A673 (cell line): Measurements from ENCODE around the gene SEMA6B. TPM values are rescaled to one million over a fixed set of nuclear protein-coding genes. Genes with fewer than 3 reads are reported as not detected.

Experiments used
- Bru-seq: library from RNA; stranded (reverse); fragments of 400-500 nt; gene quantifications from one replicate; lab custom pipeline; 2021; lab: Mats Ljungman, UMichigan
- BruChase-seq, 2 experiments: library from RNA; stranded (reverse); fragments of 400-500 nt; gene quantifications; one replicate each; lab custom pipeline; 2021; lab: Mats Ljungman, UMichigan
- BruUV-seq: library from RNA; stranded (reverse); fragments of 400-500 nt; replicated peaks from 2 replicates; lab custom pipeline; 2021; lab: Mats Ljungman, UMichigan
- CTCF ChIA-PET: fragments of 300-600 bp; sonication (Branson Sonifier 250); formaldehyde crosslinking; loops from one replicate; lab custom pipeline; 2022; ENCODE audit warnings: antibody characterized with exemption; lab: Charles Lee
- POLR2A ChIA-PET: fragments of 300-600 bp; sonication (Branson Sonifier 250); formaldehyde crosslinking; loops from one replicate; lab custom pipeline; 2022; ENCODE audit warnings: antibody characterized with exemption; ENCODE audit not compliant: low non-redundant PET; lab: Charles Lee
- DNase-seq: peaks from one replicate; pipeline ENCODE4 v3.0.0-alpha.2; 2015; ENCODE audit warnings: low spot score
- H3K27ac ChIP-seq: fragments of 200-600 bp; sonication (generic); 2 replicates; pipeline ENCODE4 v1.5.1; 2016; ENCODE audit warnings: mixed run types, low read depth, mild to moderate bottlenecking, mixed read lengths, antibody characterized with exemption, low read length; ENCODE audit not compliant: poor library complexity, severe bottlenecking
- H3K27me3 ChIP-seq: fragments of 200-600 bp; sonication (generic); replicated peaks from 2 replicates; pipeline ENCODE4 v1.6.1; 2017; ENCODE audit warnings: mixed run types, low read depth, mild to moderate bottlenecking, mixed read lengths, antibody characterized with exemption, low read length; ENCODE audit not compliant: insufficient read depth, poor library complexity
- H3K36me3 ChIP-seq: fragments of 200-600 bp; sonication (generic); 2 replicates; pipeline ENCODE4 v1.6.1; 2016; ENCODE audit warnings: mixed run types, mild to moderate bottlenecking, mixed read lengths, antibody characterized with exemption, low read length; ENCODE audit not compliant: insufficient read depth, poor library complexity, severe bottlenecking
- H3K4me1 ChIP-seq: fragments of 200-600 bp; sonication (generic); 2 replicates; pipeline ENCODE4 v1.6.1; 2017; ENCODE audit warnings: mixed run types, mild to moderate bottlenecking, mixed read lengths, antibody characterized with exemption, low read length; ENCODE audit not compliant: insufficient read depth, poor library complexity, severe bottlenecking
- H3K4me3 ChIP-seq: fragments of 200-600 bp; sonication (generic); 2 replicates; pipeline ENCODE4 v1.5.1; 2016; ENCODE audit warnings: low read depth, mixed run types, mild to moderate bottlenecking, mixed read lengths, low read length; ENCODE audit not compliant: poor library complexity, severe bottlenecking
- H3K9me3 ChIP-seq: fragments of 200-600 bp; sonication (generic); 2 replicates; pipeline ENCODE4 v1.6.1; 2016; ENCODE audit warnings: mixed run types, low read depth, mild to moderate bottlenecking, mixed read lengths, antibody characterized with exemption, low read length; ENCODE audit not compliant: poor library complexity, severe bottlenecking
- EZH2 ChIP-seq: fragments of 200-600 bp; sonication (generic); IDR thresholded peaks from 2 replicates; pipeline ENCODE4 v1.6.1; 2017; ENCODE audit warnings: borderline replicate concordance, low read depth, mild to moderate bottlenecking, mixed read lengths, antibody characterized with exemption, low read length; ENCODE audit not compliant: poor library complexity, severe bottlenecking
- intact Hi-C: fragments of 100-400 bp; cut with micrococcal nuclease; formaldehyde crosslinking; loops from one replicate; pipeline ENCODE4 v1.10.0; 2022; ENCODE audit not compliant: unreplicated experiment
- long read RNA-seq: library from polyadenylated mRNA; stranded (forward); transcript quantifications from one replicate; pipeline ENCODE4 v2.0.0, GENCODE V29; 2022
- total RNA-seq: library from RNA; stranded (reverse); gene quantifications from 2 replicates; pipeline ENCODE4 v1.2.3, GENCODE V29; 2021
- TF ChIP-seq, protein P1 (sequence below): fragments of 300-800, 200-600 bp; sonication (generic); conservative IDR thresholded peaks from 2 replicates; pipeline ENCODE4 v1.5.1; 2017; ENCODE audit warnings: low read depth, mild to moderate bottlenecking, antibody characterized with exemption, low read length, moderate library complexity, mixed read lengths

SEMA6B gene, protein sequence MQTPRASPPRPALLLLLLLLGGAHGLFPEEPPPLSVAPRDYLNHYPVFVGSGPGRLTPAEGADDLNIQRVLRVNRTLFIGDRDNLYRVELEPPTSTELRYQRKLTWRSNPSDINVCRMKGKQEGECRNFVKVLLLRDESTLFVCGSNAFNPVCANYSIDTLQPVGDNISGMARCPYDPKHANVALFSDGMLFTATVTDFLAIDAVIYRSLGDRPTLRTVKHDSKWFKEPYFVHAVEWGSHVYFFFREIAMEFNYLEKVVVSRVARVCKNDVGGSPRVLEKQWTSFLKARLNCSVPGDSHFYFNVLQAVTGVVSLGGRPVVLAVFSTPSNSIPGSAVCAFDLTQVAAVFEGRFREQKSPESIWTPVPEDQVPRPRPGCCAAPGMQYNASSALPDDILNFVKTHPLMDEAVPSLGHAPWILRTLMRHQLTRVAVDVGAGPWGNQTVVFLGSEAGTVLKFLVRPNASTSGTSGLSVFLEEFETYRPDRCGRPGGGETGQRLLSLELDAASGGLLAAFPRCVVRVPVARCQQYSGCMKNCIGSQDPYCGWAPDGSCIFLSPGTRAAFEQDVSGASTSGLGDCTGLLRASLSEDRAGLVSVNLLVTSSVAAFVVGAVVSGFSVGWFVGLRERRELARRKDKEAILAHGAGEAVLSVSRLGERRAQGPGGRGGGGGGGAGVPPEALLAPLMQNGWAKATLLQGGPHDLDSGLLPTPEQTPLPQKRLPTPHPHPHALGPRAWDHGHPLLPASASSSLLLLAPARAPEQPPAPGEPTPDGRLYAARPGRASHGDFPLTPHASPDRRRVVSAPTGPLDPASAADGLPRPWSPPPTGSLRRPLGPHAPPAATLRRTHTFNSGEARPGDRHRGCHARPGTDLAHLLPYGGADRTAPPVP
- 9.2 and 12.2 TPM in 2 replicates for total RNA-seq
- percentile 30 among the genes with signal in this experiment for Bru-seq, nascent RNA
- BruChase-seq, experiment 1, labeled RNA remaining after a 2-hour chase, result percentile 39 among the genes with signal in this experiment
- BruChase-seq, experiment 2, labeled RNA remaining after a 6-hour chase, result percentile 53 among the genes with signal in this experiment
- long read RNA-seq, partial matches to known transcripts, result 0 of 1 reads
- long read RNA-seq, other reads (novel, unspliced or antisense), result 1 of 1 reads

DNA sequence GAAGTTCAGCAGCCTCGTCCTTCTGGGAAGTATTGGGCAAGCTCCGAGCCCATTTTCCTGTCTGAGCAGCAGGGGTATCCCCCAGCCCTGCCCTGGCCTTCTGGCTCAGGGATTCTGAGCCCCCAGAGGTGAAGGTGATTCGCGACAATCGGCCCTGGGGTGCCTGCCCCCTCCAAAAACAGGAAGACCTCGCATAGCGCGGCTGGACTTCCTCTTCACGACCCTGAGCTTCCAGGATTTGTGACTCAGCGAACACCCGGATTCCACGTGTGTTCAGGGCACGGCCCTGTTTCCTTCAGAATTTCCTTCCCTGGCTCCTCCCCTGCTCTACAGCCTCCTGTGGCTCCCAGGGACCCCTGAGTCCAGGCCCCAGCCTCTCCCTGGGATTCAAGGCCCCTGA lies at the start of gene SEMA6B:
Gene SEMA6B (minus strand): TSS at position 116 of the 400 bp plus-strand sequence. CDS start 1,227 bp downstream, outside the sequence.
- no peaks in the 10 kb centered on the region for H3K9me3 ChIP-seq
- ChIA-PET POLR2A (no interaction called here), CTCF (interaction anchor here (0.5 to 1.1 kb wide), 2 partner anchors 94 to 231 kb away, joined by 3 to 4 read pairs; no protein-coding TSS in a partner anchor)
- no peaks in the 10 kb centered on the region for H3K4me1 ChIP-seq
- TF ChIP-seq, protein P1, sequence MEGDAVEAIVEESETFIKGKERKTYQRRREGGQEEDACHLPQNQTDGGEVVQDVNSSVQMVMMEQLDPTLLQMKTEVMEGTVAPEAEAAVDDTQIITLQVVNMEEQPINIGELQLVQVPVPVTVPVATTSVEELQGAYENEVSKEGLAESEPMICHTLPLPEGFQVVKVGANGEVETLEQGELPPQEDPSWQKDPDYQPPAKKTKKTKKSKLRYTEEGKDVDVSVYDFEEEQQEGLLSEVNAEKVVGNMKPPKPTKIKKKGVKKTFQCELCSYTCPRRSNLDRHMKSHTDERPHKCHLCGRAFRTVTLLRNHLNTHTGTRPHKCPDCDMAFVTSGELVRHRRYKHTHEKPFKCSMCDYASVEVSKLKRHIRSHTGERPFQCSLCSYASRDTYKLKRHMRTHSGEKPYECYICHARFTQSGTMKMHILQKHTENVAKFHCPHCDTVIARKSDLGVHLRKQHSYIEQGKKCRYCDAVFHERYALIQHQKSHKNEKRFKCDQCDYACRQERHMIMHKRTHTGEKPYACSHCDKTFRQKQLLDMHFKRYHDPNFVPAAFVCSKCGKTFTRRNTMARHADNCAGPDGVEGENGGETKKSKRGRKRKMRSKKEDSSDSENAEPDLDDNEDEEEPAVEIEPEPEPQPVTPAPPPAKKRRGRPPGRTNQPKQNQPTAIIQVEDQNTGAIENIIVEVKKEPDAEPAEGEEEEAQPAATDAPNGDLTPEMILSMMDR, result no peak
- no peak for TF ChIP-seq EZH2
- no peak within 1 kb of the TSS for H3K27ac ChIP-seq
- no peaks in the 10 kb centered on the region for H3K27me3 ChIP-seq
- no peaks in the 10 kb centered on the region for H3K36me3 ChIP-seq
- no TSS peak for BruUV-seq
- H3K4me3 ChIP-seq, result no peak within 1 kb of the TSS
- intact Hi-C loops, result loop anchor here (2.0 kb wide), 1 partner anchor 77 kb away; no protein-coding TSS in a partner anchor
- DNase-seq, result no peak

DNA sequence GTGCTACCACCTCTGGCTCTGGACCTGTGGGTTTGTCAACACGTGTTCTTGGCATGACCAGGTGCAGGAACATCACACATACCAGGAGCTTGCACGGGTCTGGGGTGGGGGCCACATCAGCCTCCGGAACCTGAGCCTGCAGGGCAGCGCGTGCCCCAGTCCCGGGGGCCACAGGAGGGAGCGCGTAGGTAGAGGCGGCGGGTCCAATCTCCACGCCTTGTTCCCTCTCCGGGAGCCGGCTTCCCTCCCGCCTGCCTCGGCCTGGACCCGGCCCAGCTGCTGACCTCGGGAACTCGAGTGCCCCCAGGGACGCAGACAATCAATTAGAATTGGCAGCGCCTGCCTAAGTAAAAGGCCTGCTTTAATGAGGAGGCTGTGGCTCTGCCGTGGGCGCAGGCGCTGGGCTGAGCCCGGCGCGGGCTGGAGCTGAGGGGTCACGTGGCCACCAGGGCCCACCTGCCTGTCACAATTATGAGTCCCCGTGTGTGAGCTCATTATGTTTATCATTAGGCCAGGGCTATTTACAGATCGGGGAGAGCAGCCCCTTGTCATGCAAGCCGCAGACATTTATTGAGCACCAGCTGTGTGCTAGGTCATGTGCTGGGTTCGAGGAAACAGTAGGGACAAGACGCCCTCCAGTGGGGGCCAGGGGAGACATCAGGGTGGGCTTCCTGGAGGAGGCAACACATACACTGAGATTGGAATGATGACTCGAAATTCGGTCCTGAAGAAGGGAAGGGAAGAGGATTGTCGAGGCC lies 47.6 kb upstream of the SEMA6B start:
- Histone ChIP-seq H3K36me3 (no peaks in the 10 kb centered on the region), H3K4me3 (no peak overlapping the region), H3K4me1 (peaks cover 7% of the 10 kb centered on the region), H3K27me3 (no peaks in the 10 kb centered on the region), H3K9me3 (no peaks in the 10 kb centered on the region), H3K27ac (no peak overlapping the region)
- ChIA-PET CTCF (interaction anchor here (0.5 kb wide), 1 partner anchor 29 kb away, joined by 3 read pairs; no protein-coding TSS in a partner anchor), POLR2A (interaction anchor here (0.6 kb wide), 1 partner anchor 201 kb away, joined by 3 read pairs; no protein-coding TSS in a partner anchor)
- peak; percentile 53 for DNase-seq
- BruUV-seq, result no TSS peak
- intact Hi-C loops, result no loop called here
- no peak for TF ChIP-seq EZH2
- TF ChIP-seq, protein P1, result no peak
